A549 treated with CpdA at 1 μM for 4 hours (cell line): ENCODE data around the gene SCN10A. TPM values are rescaled to one million over a fixed set of nuclear protein-coding genes. Genes with fewer than 3 reads are reported as not detected.

Source experiments
- total RNA-seq: library from RNA; stranded (reverse); fragments of 200-300 nt; extraction: Qiagen RNA extraction; gene quantifications from 5 replicates; pipeline ENCODE4 v1.2.3, GENCODE V29; 2022; ENCODE audit warnings: low read depth

SCN10A gene
- total RNA-seq = not detected in 5 replicates

GRCh38 chr3:38816026-38816425 lies at the start of gene SCN10A:
Gene SCN10A (minus strand): TSS chr3:38816217. CDS start chr3:38794010, 22,207 bp downstream.

GRCh38 chr3:38649500-38650247 lies 166.3 kb downstream of the SCN10A start, which contains the start of gene SCN5A:
Gene SCN5A (minus strand): TSS chr3:38649687. CDS start chr3:38633307, 16,380 bp downstream.

Other genes with a start within 250 kb of the SCN10A start
- 0.70 to 1.4 TPM (median 0.76 TPM) in 5 replicates for gene SCN5A, start 166.5 kb downstream of the SCN10A start, total RNA-seq
- gene SCN11A, start 235.7 kb upstream of the SCN10A start, total RNA-seq = not detected in 5 replicates
- 19.0 to 26.0 TPM (median 22.8 TPM) in 5 replicates for gene WDR48, start 235.8 kb upstream of the SCN10A start, total RNA-seq